AG09319 (cell line): ENCODE data around the gene VSIG10L.

Experiments
- DNase-seq: peaks from one replicate; pipeline ENCODE4 v3.0.0-alpha.2; 2010; ENCODE audit warnings: low read depth; ENCODE audit errors: extremely low read depth
- TF ChIP-seq, protein P1 (sequence below): IDR thresholded peaks from 2 replicates; pipeline ENCODE4 v1.5.1; 2011; ENCODE audit warnings: low read depth, mild to moderate bottlenecking, inconsistent platforms, low read length, moderate library complexity

The VSIG10L gene

DNA sequence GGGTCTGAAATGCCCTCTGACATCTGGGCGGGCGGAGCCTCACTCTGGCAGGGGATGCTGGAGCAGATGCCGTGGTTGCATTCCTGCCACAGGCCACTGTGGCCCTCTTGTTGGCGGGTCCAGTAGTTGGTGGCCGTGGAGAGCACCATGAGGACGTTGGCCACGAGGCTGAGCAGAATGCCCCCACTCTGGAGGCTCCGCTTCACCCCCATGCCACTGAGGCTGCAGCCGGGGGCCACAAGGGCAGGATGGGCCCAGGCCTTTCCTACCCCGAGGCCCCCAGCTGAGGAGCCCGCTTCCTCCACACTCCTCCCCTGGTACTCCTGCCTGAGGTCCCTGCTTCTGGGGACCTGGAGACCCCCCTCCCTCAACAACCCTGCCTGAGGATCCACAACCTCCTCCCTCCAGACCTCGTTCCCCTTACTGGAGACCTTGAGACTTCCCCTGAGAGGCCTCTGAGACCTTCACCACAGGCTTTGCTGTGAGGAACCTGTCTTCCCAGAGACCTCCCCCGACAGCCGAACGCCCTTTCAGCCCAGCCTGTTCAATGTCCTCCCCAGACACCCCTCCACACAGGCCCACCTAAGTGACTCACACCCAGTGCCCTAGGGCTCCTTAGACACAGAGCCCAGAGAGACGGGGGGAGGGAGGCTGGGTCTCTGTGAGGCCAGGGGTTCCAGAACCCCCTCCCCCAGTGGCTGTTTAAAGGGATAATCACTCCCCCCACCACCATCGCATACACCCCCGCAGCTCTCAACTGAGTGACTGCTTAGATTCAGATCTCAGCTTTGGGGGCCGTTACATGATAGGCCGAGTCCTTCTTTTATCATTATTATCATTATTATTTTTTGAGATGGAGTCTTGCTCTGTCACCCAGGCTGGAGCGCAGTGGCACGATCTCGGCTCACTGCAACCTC, 26.7 kb upstream of the VSIG10L start, which contains the start of gene CLDND2:
Gene CLDND2, minus strand, starts transcription at position 638 of the 917 bp plus-strand sequence. Its CDS starts 426 bp downstream, at position 212.
- TF ChIP-seq, protein P1, sequence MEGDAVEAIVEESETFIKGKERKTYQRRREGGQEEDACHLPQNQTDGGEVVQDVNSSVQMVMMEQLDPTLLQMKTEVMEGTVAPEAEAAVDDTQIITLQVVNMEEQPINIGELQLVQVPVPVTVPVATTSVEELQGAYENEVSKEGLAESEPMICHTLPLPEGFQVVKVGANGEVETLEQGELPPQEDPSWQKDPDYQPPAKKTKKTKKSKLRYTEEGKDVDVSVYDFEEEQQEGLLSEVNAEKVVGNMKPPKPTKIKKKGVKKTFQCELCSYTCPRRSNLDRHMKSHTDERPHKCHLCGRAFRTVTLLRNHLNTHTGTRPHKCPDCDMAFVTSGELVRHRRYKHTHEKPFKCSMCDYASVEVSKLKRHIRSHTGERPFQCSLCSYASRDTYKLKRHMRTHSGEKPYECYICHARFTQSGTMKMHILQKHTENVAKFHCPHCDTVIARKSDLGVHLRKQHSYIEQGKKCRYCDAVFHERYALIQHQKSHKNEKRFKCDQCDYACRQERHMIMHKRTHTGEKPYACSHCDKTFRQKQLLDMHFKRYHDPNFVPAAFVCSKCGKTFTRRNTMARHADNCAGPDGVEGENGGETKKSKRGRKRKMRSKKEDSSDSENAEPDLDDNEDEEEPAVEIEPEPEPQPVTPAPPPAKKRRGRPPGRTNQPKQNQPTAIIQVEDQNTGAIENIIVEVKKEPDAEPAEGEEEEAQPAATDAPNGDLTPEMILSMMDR: no peak
- DNase-seq: no peak

DNA sequence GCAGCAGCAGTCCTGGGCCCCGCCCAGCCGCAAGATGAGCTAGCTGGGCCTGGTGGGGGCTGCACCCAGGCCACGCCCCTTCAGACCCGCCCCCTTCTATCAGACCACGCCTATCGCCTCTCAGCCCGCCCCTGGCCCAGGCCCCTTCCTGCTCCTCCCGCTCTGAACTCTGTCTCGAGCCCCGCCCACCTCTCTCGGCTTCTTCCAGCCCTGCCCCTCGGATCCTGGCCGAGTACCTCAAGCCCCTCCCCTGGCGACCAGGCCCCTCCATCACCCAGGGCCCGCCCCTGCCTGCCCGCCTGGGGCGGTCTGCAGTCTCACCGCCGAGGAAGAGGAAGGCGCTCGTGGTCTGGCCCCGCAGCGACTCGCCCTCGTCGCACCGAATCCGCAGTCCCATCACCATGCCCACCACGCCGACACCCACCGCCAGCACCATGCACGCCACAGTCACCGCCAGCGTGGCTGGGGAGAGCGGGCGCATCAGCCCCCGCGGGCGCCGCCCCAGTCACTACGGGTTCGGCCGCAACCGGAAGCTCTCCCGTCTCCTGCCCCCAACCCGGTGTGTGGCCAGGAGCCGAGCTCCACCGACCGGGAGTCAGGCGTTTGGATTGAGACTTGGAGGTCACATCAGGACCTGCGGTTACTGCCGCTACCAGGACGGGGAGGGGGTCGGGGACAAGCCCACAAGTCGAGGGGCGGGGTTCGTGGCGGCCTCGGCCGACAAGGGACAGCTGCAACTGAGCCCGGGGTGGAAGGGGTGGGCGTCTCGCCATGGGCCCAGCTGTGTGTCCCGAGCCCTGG, 25.8 kb upstream of the VSIG10L start:
- DNase-seq: peak; percentile 98
- TF ChIP-seq, protein P1: no peak

DNA sequence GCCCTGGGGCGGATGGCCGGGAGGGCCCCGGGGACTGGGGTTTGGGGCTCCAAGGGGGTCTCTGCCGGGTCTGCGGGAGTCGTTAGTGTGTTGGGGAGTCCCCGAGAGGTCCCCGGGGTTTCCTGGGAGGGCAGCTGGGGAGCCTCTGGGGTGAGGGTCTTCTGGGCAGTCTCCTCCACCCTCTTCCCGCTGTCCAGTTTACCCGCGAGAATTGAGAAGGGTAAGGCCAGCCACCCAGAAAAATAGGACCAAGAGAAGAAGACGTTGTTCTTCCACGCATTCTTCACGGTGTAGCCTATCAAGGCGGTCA, 25.3 kb upstream of the VSIG10L start:
- TF ChIP-seq, protein P1: no peak
- no peak for DNase-seq

DNA sequence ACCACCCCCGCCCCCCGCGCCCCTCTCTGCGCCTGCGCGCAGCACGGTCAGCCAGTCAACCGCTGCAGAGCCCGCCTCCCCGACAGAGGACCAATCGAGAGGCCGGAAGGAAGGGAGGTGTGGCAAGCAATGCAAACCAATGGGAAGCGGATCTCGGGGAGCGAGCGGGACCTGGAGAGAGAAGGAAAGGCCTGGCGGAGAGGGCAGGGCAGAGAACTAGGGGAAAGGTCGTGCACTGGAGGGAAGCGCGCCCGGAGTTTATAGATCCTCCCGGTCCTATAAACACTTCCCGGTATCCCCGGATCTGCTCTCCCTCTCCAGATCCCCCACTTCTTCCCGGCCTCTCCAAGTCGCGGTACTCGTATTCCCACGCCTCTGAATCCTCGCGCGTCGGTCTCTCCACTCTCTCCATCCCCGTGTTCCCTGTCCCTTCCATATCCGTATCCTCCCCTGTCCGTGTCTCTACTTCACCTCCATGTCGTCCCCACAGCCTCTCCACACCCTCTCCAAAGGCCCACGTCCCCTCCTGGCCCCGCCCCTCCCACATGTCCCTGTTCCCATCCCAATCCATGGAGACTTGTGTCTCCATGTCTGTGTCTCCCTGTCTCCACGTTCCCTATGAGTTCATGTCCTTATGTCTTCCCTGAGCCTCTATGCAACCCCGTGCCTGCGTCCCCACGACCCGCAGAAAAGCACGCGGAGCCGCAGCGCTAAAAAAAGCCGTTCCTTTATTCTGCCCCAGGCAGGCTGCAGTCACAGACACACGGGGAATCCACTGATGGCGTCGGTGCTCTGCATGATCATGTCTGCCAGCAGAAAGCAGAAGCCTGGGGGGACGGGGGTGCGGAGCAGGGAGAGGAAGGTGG, 24.7 kb upstream of the VSIG10L start:
- TF ChIP-seq, protein P1: no peak
- DNase-seq: peak; percentile 96

DNA sequence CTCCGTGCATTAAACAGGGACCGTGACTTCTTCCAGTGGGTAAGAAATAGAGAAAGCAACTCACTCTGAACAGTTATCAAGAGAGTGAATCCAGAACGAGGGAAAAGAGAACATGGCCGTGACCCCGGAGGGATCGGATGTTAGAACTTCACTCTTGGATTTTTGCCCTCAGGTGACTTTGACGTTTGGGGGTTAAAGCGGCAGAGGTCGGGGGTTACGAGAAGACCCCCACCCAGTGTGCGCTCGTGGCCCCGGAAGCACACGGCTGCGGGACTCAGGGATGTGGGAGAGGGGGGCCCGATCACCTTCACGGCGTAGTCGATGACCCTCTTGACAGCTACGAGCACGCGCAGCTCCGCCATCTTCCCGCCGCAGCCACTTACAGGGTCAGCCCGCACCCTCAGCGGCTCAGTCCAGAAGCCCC, 24.0 kb upstream of the VSIG10L start, which contains the start of gene ETFB:
Gene ETFB, minus strand, starts transcription at position 424 of the 424 bp plus-strand sequence. Its CDS starts 62 bp downstream, at position 362.
- TF ChIP-seq, protein P1: no peak
- DNase-seq: no peak

DNA sequence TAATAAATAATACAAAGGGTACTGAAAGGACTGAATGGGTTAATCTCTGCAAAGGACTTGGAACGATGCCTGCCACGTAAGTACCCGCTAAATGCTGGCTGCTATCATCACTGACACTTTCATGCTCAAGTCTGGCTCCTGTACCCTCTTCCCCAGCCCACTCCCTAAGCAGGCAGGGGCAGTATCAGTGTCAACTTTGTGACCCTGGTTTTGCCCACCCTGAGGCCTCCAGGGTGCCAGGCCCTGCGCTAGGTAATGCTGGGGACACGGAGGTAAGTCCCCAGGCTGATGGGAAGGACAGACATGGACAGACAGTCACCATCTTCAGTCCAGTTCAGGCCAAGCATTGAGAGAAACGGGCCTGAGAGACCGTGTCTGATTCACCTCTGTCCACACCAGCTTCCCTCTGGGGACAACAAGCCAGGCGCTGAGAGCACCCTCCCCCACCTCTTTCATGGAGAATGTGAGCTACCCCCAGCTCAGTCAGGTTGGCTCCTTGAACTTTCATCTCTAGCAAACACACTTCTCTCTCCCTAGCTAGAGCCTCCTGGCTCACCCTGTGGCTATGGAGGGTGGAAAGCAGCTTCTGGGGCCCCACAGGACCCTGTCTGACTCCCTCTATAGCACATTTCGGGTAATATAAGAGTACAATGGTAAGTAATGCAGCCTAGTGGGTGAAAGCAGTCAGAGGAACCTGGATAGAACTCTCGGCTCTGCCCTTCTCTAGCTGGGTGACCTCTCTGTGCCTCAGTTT, 23.4 kb upstream of the VSIG10L start:
- TF ChIP-seq, protein P1: peak; percentile 7; the same call in 1 of the 2 replicates

More for the DNA sequence above, 23.4 kb upstream of the VSIG10L start:
- no peak for DNase-seq
